MM.1S (cell line): ENCODE results near the gene TSHZ2.

Source experiments
- EZH2 ChIP-seq: fragments of 300-600 bp; sonication (generic); optimal IDR thresholded peaks from 2 replicates; pipeline ENCODE3; 2017; ENCODE audit warnings: low read depth, mild to moderate bottlenecking, antibody characterized with exemption, low read length, mixed read lengths
- TF ChIP-seq, protein P1 (sequence below): fragments of 300-600 bp; sonication (generic); IDR thresholded peaks from 2 replicates; pipeline ENCODE4 v1.5.1; 2016; ENCODE audit warnings: antibody characterized with exemption, low read length, mixed read lengths

DNA sequence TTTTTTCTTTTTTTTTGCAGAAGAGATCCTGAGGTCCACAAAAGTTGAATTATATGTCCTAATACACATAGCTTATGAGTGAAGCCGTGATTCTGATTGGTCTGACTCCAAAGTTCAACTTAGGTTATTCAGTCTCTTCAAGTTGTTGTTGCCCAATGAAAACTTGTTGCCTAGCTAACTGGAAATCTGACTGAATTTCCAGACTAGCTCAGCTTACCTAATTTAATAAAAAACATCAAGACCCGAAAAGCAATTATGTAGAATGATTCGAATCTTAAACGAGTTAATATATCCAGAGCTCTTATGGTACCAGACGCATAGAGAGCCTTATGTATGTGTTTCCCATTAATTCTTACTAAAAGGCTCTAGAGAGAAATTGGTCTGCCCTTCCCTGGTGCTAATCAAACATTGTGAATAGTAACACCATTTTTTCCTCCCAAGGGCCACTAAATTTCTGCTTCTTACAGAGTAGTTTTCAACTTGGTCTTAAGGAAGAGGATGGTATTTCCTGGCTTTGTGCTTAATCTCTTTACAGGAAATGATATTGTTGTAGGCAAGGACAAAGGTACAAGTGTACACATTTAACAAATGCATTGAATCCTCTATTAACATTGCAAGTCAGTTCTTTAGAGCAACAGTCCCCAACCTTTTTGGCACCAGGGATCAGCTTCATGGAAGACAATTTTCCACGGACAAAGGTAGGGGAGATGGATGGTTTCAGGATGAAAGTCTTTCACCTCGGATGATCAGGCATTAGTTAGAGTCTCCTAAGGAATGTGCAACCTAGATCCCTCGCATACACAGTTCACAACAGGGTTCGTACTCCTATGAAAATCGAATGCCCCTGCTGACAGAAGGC lies 107.9 kb downstream of the TSHZ2 start:
- no peak for TF ChIP-seq EZH2
- TF ChIP-seq, protein P1, sequence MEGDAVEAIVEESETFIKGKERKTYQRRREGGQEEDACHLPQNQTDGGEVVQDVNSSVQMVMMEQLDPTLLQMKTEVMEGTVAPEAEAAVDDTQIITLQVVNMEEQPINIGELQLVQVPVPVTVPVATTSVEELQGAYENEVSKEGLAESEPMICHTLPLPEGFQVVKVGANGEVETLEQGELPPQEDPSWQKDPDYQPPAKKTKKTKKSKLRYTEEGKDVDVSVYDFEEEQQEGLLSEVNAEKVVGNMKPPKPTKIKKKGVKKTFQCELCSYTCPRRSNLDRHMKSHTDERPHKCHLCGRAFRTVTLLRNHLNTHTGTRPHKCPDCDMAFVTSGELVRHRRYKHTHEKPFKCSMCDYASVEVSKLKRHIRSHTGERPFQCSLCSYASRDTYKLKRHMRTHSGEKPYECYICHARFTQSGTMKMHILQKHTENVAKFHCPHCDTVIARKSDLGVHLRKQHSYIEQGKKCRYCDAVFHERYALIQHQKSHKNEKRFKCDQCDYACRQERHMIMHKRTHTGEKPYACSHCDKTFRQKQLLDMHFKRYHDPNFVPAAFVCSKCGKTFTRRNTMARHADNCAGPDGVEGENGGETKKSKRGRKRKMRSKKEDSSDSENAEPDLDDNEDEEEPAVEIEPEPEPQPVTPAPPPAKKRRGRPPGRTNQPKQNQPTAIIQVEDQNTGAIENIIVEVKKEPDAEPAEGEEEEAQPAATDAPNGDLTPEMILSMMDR: no peak
